A549 (cell line): ENCODE results near the gene AFDN. TPM values are rescaled to one million over a fixed set of nuclear protein-coding genes. Genes with fewer than 3 reads are reported as not detected.

Experiments used
- ATAC-seq, 2 experiments: fragments of 200-7000 bp in 1 of 2; fragments of >200 bp in 1 of 2; cut with Nextera tagmentation in 1 of 2; cut with Tn5 transposase in 1 of 2; 3 replicates each; pipeline versions ENCODE4 v1.8.0 to v1.9.1; 2018 to 2020; ENCODE audit warnings: mild to moderate bottlenecking in 1 of 2, moderate library complexity in 1 of 2
- CTCF ChIA-PET: fragments of 300-600 bp; sonication (Branson Sonifier 250); formaldehyde crosslinking; extraction: SDS; loops from one replicate; lab custom pipeline; 2021; ENCODE audit warnings: antibody characterized with exemption, inconsistent platforms; lab: Yijun Ruan, JAX
- POLR2A ChIA-PET: fragments of 350-600 bp; formaldehyde crosslinking; extraction: SDS; loops from one replicate; lab custom pipeline; 2021; ENCODE audit warnings: antibody characterized with exemption, inconsistent platforms; lab: Yijun Ruan, JAX
- DNase-seq, 2 experiments: peaks; one replicate each; pipeline versions ENCODE4 v3.0.0 to v3.0.0-alpha.2; 2011 to 2016; ENCODE audit warnings: low read depth in 1 of 2, low spot score in 1 of 2
- FAIRE-seq: peaks from 2 replicates; lab custom pipeline; 2011; peaks lifted over from hg19 to GRCh38; lab: Jason Lieb, UNC
- H3K27ac ChIP-seq, 2 experiments: fragments of >200 bp; sonication (Bioruptor Twin); formaldehyde crosslinking; 3 replicates each; pipeline ENCODE4 v1.5.1; 2016 to 2017
- H3K4me1 ChIP-seq: fragments of >200 bp; sonication (Bioruptor Twin); formaldehyde crosslinking; 3 replicates; pipeline ENCODE4 v1.6.1; 2016
- H3K4me2 ChIP-seq: fragments of >200 bp; sonication (Bioruptor Twin); formaldehyde crosslinking; 3 replicates; pipeline ENCODE4 v1.6.1; 2016
- H3K4me3 ChIP-seq: fragments of >200 bp; sonication (Bioruptor Twin); formaldehyde crosslinking; 3 replicates; pipeline ENCODE4 v1.5.1; 2016
- H3K9me3 ChIP-seq: fragments of >200 bp; sonication (Bioruptor Twin); formaldehyde crosslinking; 3 replicates; pipeline ENCODE4 v1.6.1; 2016
- CBX8 ChIP-seq: fragments of 200-600 bp; sonication (generic); IDR thresholded peaks from 2 replicates; pipeline ENCODE4 v1.6.1; 2016
- FOXS1 ChIP-seq: fragments of 250-450 bp; sonication (Bioruptor Pico); IDR thresholded peaks from 2 replicates; pipeline ENCODE4 v1.5.0; 2020; ENCODE audit warnings: mild to moderate bottlenecking, moderate library complexity
- JUN ChIP-seq, 2 experiments: fragments of >200 bp; sonication (Bioruptor Twin); formaldehyde crosslinking; IDR thresholded peaks; 2 replicates in 1 of 2; 3 replicates in 1 of 2; pipeline ENCODE4 v1.6.1; 2016 to 2017
- JUNB ChIP-seq: fragments of >200 bp; sonication (Bioruptor Twin); formaldehyde crosslinking; IDR thresholded peaks from 2 replicates; pipeline ENCODE4 v1.6.1; 2016
- MAFK ChIP-seq: fragments of 450-650 bp; IDR thresholded peaks from 2 replicates; pipeline ENCODE4 v1.6.1; 2014; ENCODE audit not compliant: partially characterized antibody
- MAZ ChIP-seq: fragments of 150-350 bp; IDR thresholded peaks from 2 replicates; pipeline ENCODE4 v1.6.1; 2014; ENCODE audit warnings: antibody characterized with exemption, low read depth, low read length, borderline replicate concordance
- MYC ChIP-seq: IDR thresholded peaks from 2 replicates; pipeline ENCODE4 v1.6.1; 2012; ENCODE audit warnings: mild to moderate bottlenecking, inconsistent platforms, low read length, improper control_type of control experiment, borderline replicate concordance
- RNF2 ChIP-seq: fragments of 200-600 bp; sonication (generic); IDR thresholded peaks from 2 replicates; pipeline ENCODE4 v1.6.1; 2016; ENCODE audit warnings: low read depth, mild to moderate bottlenecking, antibody characterized with exemption, moderate library complexity, borderline replicate concordance
- SREBF2 ChIP-seq: fragments of 450-650 bp; IDR thresholded peaks from 2 replicates; pipeline ENCODE4 v1.6.1; 2014; ENCODE audit warnings: mild to moderate bottlenecking, moderate library complexity
- TP53 ChIP-seq: fragments of 250-450 bp; sonication (Bioruptor Pico); IDR thresholded peaks from 2 replicates; pipeline ENCODE4 v1.5.0; 2021; ENCODE audit warnings: mild to moderate bottlenecking, moderate library complexity
- ZFP36 ChIP-seq: fragments of 450-650 bp; IDR thresholded peaks from 2 replicates; pipeline ENCODE4 v1.6.1; 2014; ENCODE audit warnings: borderline replicate concordance; ENCODE audit not compliant: partially characterized antibody
- ZNF302 ChIP-seq: fragments of 250-450 bp; sonication (Bioruptor Pico); IDR thresholded peaks from 2 replicates; pipeline ENCODE4 v1.9.0; 2021; ENCODE audit warnings: inconsistent platforms, mild to moderate bottlenecking, moderate library complexity
- ZSCAN20 ChIP-seq: fragments of 250-450 bp; sonication (Bioruptor Pico); IDR thresholded peaks from 2 replicates; pipeline ENCODE4 v1.8.0; 2022; ENCODE audit warnings: mild to moderate bottlenecking, moderate library complexity
- WGBS: methylation state at CpG from one replicate; pipeline ENCODE4 v1.1.6; 2017; ENCODE audit errors: missing lambda C conversion rate; 5-methylcytosine and 5-hydroxymethylcytosine counted together
- polyA plus RNA-seq, 4 experiments: library from polyadenylated mRNA; depleted of rRNA in 3 of 4; stranded (reverse); fragments of >200 nt; fragmentation: RNase III in 1 of 4; extraction: RNeasy Plus Mini Kit Qiagen cat#74134 plus additional on column Dnase treatment in 1 of 4; gene quantifications; 2 replicates in 3 of 4; 3 replicates in 1 of 4; pipeline ENCODE4 v1.2.3, GENCODE V29; 2011 to 2017
- TF ChIP-seq, protein P1 (sequence below): IDR thresholded peaks from 2 replicates; pipeline ENCODE4 v1.6.1; 2012
- TF ChIP-seq, protein P2 (sequence below): fragments of >200 bp; sonication (Bioruptor Twin); formaldehyde crosslinking; IDR thresholded peaks from 3 replicates; pipeline ENCODE4 v1.6.1; 2016
- TF ChIP-seq, protein P3 (sequence below): fragments of 200-600 bp; sonication (generic); IDR thresholded peaks from 2 replicates; pipeline ENCODE4 v1.6.1; 2016; ENCODE audit warnings: antibody characterized with exemption, mild to moderate bottlenecking, moderate library complexity
- TF ChIP-seq, protein P4 (sequence below): fragments of >200 bp; sonication (Bioruptor Twin); formaldehyde crosslinking; IDR thresholded peaks from 3 replicates; pipeline ENCODE4 v1.5.1; 2016
- TF ChIP-seq, protein P5 (sequence below): fragments of 250-450 bp; sonication (Bioruptor Pico); IDR thresholded peaks from 2 replicates; pipeline ENCODE4 v1.5.0; 2021; ENCODE audit warnings: mild to moderate bottlenecking, moderate library complexity, borderline replicate concordance
- TF ChIP-seq, protein P6 (sequence below): IDR thresholded peaks from 2 replicates; pipeline ENCODE4 v1.6.1; 2012

AFDN gene
- polyA plus RNA-seq, 2 of the 4 experiments (the other 2 are of a cell fraction), result 17.5 to 40.8 TPM

DNA sequence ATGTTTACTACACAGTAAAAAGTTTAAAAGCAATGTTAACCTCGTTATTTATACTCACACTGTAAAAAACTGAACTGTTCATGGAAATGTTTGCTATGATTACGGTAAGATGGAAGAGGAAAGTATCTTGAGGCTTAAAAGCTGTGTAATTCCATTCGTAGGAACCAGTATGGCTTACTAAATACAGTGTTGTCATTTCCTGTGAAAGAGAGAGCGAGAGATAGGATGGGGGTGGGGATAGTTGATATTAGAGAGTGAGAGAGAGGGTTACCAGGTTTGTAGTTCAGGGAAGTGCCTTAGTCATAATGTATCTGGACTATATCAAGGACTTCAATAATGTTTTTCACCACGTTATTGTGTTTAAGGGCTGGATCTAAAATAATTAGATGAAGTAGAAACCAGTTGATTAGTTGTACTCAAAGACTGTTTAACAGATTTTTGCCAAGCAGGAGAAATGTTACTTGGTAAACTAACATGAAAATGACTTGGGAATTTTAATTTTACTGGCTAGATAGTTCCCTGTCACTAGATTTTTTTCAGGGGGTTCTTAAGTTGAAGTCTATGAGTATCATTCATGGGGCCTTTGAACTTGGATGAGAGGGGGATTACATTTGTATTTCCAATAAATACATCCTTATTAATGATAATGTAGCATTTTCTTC is 30.4 kb downstream of the AFDN start:
- Histone ChIP-seq H3K4me2 (no peak overlapping the region), H3K27ac (no peak overlapping the region), H3K4me1 (peaks cover 9% of the 10 kb centered on the region; the same call in 2 of the 3 replicates), H3K9me3 (no peaks in the 10 kb centered on the region), H3K4me3 (no peak overlapping the region)
- POLR2A ChIA-PET, result no interaction called here
- 91% methylated on average over 5 of the region's 5 CpGs for WGBS
- ATAC-seq (no peak), DNase-seq (no peak), FAIRE-seq (no peak)
- CTCF ChIA-PET, result no interaction called here
- TF ChIP-seq, protein P1, sequence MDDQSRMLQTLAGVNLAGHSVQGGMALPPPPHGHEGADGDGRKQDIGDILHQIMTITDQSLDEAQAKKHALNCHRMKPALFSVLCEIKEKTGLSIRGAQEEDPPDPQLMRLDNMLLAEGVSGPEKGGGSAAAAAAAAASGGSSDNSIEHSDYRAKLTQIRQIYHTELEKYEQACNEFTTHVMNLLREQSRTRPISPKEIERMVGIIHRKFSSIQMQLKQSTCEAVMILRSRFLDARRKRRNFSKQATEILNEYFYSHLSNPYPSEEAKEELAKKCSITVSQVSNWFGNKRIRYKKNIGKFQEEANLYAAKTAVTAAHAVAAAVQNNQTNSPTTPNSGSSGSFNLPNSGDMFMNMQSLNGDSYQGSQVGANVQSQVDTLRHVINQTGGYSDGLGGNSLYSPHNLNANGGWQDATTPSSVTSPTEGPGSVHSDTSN, result no peak
- TF ChIP-seq ZNF302 (CRISPR knock-in tag) (no peak), MAZ (no peak), ZSCAN20 (CRISPR knock-in tag) (no peak), CBX8 (no peak), FOXS1 (no peak)
- TF ChIP-seq, protein P2, sequence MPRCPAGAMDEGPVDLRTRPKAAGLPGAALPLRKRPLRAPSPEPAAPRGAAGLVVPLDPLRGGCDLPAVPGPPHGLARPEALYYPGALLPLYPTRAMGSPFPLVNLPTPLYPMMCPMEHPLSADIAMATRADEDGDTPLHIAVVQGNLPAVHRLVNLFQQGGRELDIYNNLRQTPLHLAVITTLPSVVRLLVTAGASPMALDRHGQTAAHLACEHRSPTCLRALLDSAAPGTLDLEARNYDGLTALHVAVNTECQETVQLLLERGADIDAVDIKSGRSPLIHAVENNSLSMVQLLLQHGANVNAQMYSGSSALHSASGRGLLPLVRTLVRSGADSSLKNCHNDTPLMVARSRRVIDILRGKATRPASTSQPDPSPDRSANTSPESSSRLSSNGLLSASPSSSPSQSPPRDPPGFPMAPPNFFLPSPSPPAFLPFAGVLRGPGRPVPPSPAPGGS, result no peak
- TF ChIP-seq, protein P3, sequence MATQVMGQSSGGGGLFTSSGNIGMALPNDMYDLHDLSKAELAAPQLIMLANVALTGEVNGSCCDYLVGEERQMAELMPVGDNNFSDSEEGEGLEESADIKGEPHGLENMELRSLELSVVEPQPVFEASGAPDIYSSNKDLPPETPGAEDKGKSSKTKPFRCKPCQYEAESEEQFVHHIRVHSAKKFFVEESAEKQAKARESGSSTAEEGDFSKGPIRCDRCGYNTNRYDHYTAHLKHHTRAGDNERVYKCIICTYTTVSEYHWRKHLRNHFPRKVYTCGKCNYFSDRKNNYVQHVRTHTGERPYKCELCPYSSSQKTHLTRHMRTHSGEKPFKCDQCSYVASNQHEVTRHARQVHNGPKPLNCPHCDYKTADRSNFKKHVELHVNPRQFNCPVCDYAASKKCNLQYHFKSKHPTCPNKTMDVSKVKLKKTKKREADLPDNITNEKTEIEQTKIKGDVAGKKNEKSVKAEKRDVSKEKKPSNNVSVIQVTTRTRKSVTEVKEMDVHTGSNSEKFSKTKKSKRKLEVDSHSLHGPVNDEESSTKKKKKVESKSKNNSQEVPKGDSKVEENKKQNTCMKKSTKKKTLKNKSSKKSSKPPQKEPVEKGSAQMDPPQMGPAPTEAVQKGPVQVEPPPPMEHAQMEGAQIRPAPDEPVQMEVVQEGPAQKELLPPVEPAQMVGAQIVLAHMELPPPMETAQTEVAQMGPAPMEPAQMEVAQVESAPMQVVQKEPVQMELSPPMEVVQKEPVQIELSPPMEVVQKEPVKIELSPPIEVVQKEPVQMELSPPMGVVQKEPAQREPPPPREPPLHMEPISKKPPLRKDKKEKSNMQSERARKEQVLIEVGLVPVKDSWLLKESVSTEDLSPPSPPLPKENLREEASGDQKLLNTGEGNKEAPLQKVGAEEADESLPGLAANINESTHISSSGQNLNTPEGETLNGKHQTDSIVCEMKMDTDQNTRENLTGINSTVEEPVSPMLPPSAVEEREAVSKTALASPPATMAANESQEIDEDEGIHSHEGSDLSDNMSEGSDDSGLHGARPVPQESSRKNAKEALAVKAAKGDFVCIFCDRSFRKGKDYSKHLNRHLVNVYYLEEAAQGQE, result no peak

DNA sequence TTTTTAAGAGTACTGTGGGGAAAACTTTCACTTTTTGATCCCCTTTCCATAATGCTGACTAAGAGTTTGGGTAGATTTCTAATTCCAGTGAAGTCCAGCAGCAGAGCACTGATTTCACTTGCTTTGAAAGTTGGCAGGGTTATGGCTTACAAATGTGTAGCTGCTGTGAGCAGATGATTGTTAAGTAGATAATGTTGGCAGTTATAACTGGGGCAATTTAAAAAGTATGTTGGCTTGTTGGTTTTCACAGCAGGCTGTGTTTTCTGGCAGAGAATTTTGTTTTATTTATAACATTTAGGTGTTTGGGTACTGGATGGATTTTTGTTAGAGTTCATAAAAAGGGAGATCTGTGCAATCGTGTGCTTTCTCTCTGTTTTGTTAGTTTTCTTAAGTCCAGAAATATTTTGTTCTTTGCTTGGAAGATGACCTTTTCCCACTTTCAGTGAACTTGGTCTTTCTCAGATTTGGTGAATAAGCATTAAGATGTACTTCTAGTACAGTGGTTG is 31.4 kb downstream of the AFDN start:
- no peak for ATAC-seq
- no peak for TF ChIP-seq JUN (IDR thresholded peaks at IDR 0.05)
- peak; percentile 25 for TF ChIP-seq MAFK
- Histone ChIP-seq H3K9me3 (no peaks in the 10 kb centered on the region), H3K27ac (no peak overlapping the region), H3K4me1 (peaks cover 9% of the 10 kb centered on the region; the same call in 2 of the 3 replicates), H3K4me3 (no peak overlapping the region), H3K4me2 (peak overlapping the region; percentile 30; the same call in 1 of the 3 replicates)
- 29% methylated on average over 1 of the region's 1 CpG for WGBS
- POLR2A ChIA-PET, result no interaction called here
- DNase-seq, result no peak
- CTCF ChIA-PET, result no interaction called here
- FAIRE-seq, result no peak

DNA sequence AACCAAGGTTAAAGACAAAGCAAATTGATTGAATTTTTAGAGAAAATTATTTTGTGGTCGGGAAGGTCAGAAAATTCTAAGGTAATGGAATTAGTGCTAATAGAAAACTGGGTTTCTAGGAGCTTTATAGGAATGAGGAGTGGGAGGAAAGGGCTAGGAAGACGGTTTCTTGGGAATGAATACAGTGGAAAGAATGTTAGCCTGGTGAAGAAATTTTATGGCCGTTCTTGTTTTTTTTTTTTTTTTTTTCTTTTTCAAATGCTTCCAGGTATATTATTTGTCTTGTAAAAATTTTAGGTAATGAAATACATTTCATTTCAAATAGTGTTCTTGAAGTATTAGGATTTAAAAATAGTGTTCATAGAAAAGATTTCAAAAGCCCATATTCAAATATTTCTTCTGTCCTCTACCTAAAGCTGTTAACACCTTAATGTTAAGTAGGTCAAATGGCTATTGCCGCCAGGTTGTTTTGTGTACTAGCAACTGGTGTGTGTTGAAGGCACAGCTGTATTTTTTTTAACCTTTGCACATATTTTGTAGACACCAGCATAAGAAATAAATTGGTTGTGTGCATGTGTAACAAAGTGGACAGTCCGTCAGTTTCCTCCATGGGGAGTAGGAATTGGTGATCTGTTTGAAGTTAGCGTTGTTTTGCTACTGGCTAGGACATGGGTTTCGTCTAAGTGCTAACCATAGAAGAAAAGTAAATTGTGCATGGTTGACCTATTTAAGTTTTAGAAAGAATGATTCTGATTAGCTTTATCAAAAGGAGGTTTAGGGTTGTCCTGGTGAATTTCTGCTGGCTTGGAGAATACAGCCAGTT is 32.3 kb downstream of the AFDN start:
- Histone ChIP-seq H3K4me2 (no peak overlapping the region), H3K4me3 (no peak overlapping the region), H3K9me3 (no peaks in the 10 kb centered on the region), H3K27ac (no peak overlapping the region), H3K4me1 (peaks cover 9% of the 10 kb centered on the region; the same call in 2 of the 3 replicates)
- 68% methylated on average over 7 of the region's 7 CpGs for WGBS
- POLR2A ChIA-PET, result interaction anchor here (0.6 kb wide), 2 partner anchors 60 to 509 kb away, joined by 3 to 9 read pairs; no protein-coding TSS in a partner anchor
- no peak for FAIRE-seq
- TF ChIP-seq ZSCAN20 (CRISPR knock-in tag), result no peak
- TF ChIP-seq JUNB, result no peak
- TF ChIP-seq RNF2, result no peak
- TF ChIP-seq MYC, result no peak
- TF ChIP-seq, protein P4, sequence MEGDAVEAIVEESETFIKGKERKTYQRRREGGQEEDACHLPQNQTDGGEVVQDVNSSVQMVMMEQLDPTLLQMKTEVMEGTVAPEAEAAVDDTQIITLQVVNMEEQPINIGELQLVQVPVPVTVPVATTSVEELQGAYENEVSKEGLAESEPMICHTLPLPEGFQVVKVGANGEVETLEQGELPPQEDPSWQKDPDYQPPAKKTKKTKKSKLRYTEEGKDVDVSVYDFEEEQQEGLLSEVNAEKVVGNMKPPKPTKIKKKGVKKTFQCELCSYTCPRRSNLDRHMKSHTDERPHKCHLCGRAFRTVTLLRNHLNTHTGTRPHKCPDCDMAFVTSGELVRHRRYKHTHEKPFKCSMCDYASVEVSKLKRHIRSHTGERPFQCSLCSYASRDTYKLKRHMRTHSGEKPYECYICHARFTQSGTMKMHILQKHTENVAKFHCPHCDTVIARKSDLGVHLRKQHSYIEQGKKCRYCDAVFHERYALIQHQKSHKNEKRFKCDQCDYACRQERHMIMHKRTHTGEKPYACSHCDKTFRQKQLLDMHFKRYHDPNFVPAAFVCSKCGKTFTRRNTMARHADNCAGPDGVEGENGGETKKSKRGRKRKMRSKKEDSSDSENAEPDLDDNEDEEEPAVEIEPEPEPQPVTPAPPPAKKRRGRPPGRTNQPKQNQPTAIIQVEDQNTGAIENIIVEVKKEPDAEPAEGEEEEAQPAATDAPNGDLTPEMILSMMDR, result no peak
- TF ChIP-seq, protein P5, sequence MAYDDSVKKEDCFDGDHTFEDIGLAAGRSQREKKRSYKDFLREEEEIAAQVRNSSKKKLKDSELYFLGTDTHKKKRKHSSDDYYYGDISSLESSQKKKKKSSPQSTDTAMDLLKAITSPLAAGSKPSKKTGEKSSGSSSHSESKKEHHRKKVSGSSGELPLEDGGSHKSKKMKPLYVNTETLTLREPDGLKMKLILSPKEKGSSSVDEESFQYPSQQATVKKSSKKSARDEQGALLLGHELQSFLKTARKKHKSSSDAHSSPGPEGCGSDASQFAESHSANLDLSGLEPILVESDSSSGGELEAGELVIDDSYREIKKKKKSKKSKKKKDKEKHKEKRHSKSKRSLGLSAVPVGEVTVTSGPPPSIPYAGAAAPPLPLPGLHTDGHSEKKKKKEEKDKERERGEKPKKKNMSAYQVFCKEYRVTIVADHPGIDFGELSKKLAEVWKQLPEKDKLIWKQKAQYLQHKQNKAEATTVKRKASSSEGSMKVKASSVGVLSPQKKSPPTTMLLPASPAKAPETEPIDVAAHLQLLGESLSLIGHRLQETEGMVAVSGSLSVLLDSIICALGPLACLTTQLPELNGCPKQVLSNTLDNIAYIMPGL, result no peak
- TF ChIP-seq, protein P6, sequence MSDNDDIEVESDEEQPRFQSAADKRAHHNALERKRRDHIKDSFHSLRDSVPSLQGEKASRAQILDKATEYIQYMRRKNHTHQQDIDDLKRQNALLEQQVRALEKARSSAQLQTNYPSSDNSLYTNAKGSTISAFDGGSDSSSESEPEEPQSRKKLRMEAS, result no peak
- no peak for TF ChIP-seq MAFK
- TF ChIP-seq SREBF2, result no peak
- TF ChIP-seq ZFP36, result no peak
- TF ChIP-seq TP53 (CRISPR knock-in tag), result no peak
- ATAC-seq, result no peak
- CTCF ChIA-PET, result interaction anchor here (1.0 kb wide), 1 partner anchor 34 kb away, joined by 3 read pairs; no protein-coding TSS in a partner anchor
- no peak for DNase-seq
